Measurements from ENCODE around the gene CIB2.
A peak's percentile ranks its signal among the peaks of the same experiment; 100 is the strongest.
"Not testable (repeated sequence)": the region's sequence is repeated elsewhere in the genome, so short reads cannot be mapped to it uniquely, and the experiment has no call there.

Gene CIB2

GRCh38 chr15:78155355-78155939 is 24.2 kb upstream of the CIB2 start:
- no peak overlapping the region for H2BK12ac ChIP-seq (ENCODE audit: low read length)

GRCh38 chr15:78154955-78155354 is 23.7 kb upstream of the CIB2 start:
- Histone ChIP-seq H3K4ac (ENCODE audit: low read length) (no peak overlapping the region), H3K27ac (replicated peaks; ENCODE audit: low read length) (no peak overlapping the region), H3K27me3 (ENCODE audit: control insufficient read depth in 3 of 3, insufficient read depth in 3 of 3, low read depth in 1 of 3, low read length in 3 of 3) (peaks cover 0 to 5% (median 0%) of the 10 kb centered on the region in 3 experiments), H3K9ac (ENCODE audit: low read depth, low read length, poor library complexity) (no peak overlapping the region), H2BK15ac (ENCODE audit: low read length) (no peak overlapping the region), H3K79me1 (ENCODE audit: low read depth, low read length) (no peaks in the 10 kb centered on the region), H3K36me3 (replicated peaks in 1 of 2; ENCODE audit: control insufficient read depth in 2 of 2, insufficient read depth in 2 of 2, low read length in 2 of 2) (peaks cover 1 to 23% of the 10 kb centered on the region in 2 donors), H3K4me1 (ENCODE audit: control insufficient read depth in 2 of 2, insufficient read depth in 1 of 2, low read depth in 1 of 2, low read length in 2 of 2) (peaks cover 2 to 4% of the 10 kb centered on the region in 2 donors), H4K8ac (ENCODE audit: low read depth, low read length) (no peak overlapping the region), H3K18ac (ENCODE audit: low read length) (no peak overlapping the region), H2BK12ac (ENCODE audit: low read length) (no peak overlapping the region), H3K9me3 (replicated peaks in 1 of 2; ENCODE audit: control insufficient read depth in 2 of 2, insufficient read depth in 1 of 2, low read depth in 1 of 2, low read length in 2 of 2) (no peaks in the 10 kb centered on the region), H3K14ac (ENCODE audit: low read length) (no peak overlapping the region), H4K91ac (ENCODE audit: low read depth, low read length, poor library complexity) (no peak overlapping the region), H2AK5ac (ENCODE audit: low read depth, low read length) (no peak overlapping the region), H2BK5ac (ENCODE audit: low read length) (no peak overlapping the region), H3K4me3 (ENCODE audit: low read length in 2 of 2) (no peak overlapping the region), H3K4me2 (ENCODE audit: insufficient read depth, low read length, poor library complexity, severe bottlenecking) (no peak overlapping the region), H3K23ac (ENCODE audit: low read depth, low read length, poor library complexity) (no peak overlapping the region), H2AFZ (ENCODE audit: low read length) (no peak overlapping the region), H2BK120ac (ENCODE audit: low read depth, low read length) (no peak overlapping the region)
- WGBS, 2 donors (ENCODE audit: extremely low coverage in 2 of 2, insufficient read length in 2 of 2, insufficient replicate concordance in 1 of 2), result no CpG with 5 or more reads among the region's 3 CpGs
- no peak for DNase-seq (ENCODE audit: low spot score)

More at GRCh38 chr15:78155355-78155939, 24.2 kb upstream of the CIB2 start:
- Histone ChIP-seq H4K91ac (ENCODE audit: low read depth, low read length, poor library complexity) (no peak overlapping the region), H3K79me1 (ENCODE audit: low read depth, low read length) (no peaks in the 10 kb centered on the region), H3K36me3 (replicated peaks in 1 of 2; ENCODE audit: control insufficient read depth in 2 of 2, insufficient read depth in 2 of 2, low read length in 2 of 2) (peaks cover 3 to 28% of the 10 kb centered on the region in 2 donors), H3K27ac (replicated peaks; ENCODE audit: low read length) (no peak overlapping the region), H2BK15ac (ENCODE audit: low read length) (no peak overlapping the region), H3K23ac (ENCODE audit: low read depth, low read length, poor library complexity) (no peak overlapping the region), H3K18ac (ENCODE audit: low read length) (no peak overlapping the region), H3K9me3 (replicated peaks in 1 of 2; ENCODE audit: control insufficient read depth in 2 of 2, insufficient read depth in 1 of 2, low read depth in 1 of 2, low read length in 2 of 2) (no peaks in the 10 kb centered on the region), H3K14ac (ENCODE audit: low read length) (no peak overlapping the region), H3K4ac (ENCODE audit: low read length) (no peak overlapping the region), H3K27me3 (ENCODE audit: control insufficient read depth in 3 of 3, insufficient read depth in 3 of 3, low read depth in 1 of 3, low read length in 3 of 3) (peaks cover 0 to 3% (median 0%) of the 10 kb centered on the region in 3 experiments), H4K8ac (ENCODE audit: low read depth, low read length) (no peak overlapping the region), H2BK120ac (ENCODE audit: low read depth, low read length) (no peak overlapping the region), H3K9ac (ENCODE audit: low read depth, low read length, poor library complexity) (no peak overlapping the region), H3K4me1 (ENCODE audit: control insufficient read depth in 2 of 2, insufficient read depth in 1 of 2, low read depth in 1 of 2, low read length in 2 of 2) (no peaks in the 10 kb centered on the region), H3K4me3 (ENCODE audit: low read length in 2 of 2) (no peak overlapping the region), H2AFZ (ENCODE audit: low read length) (no peak overlapping the region), H2AK5ac (ENCODE audit: low read depth, low read length) (no peak overlapping the region), H3K4me2 (ENCODE audit: insufficient read depth, low read length, poor library complexity, severe bottlenecking) (no peak overlapping the region), H2BK5ac (ENCODE audit: low read length) (no peak overlapping the region)
- no peak for DNase-seq (ENCODE audit: low spot score)
- WGBS, 2 donors (ENCODE audit: extremely low coverage in 2 of 2, insufficient read length in 2 of 2, insufficient replicate concordance in 1 of 2), result no CpG with 5 or more reads among the region's 4 CpGs

- not testable (repeated sequence) for H2BK120ac ChIP-seq (ENCODE audit: low read depth, low read length); H3K27me3 ChIP-seq (ENCODE audit: control insufficient read depth in 3 of 3, insufficient read depth in 3 of 3, low read depth in 1 of 3, low read length in 3 of 3); H2BK12ac ChIP-seq (ENCODE audit: low read length); H4K8ac ChIP-seq (ENCODE audit: low read depth, low read length); H3K4me1 ChIP-seq (ENCODE audit: control insufficient read depth in 2 of 2, insufficient read depth in 1 of 2, low read depth in 1 of 2, low read length in 2 of 2); DNase-seq (ENCODE audit: low spot score); H3K4ac ChIP-seq (ENCODE audit: low read length); H3K9me3 ChIP-seq (replicated peaks in 1 of 2; ENCODE audit: control insufficient read depth in 2 of 2, insufficient read depth in 1 of 2, low read depth in 1 of 2, low read length in 2 of 2); H3K27ac ChIP-seq (replicated peaks; ENCODE audit: low read length); H3K36me3 ChIP-seq (replicated peaks in 1 of 2; ENCODE audit: control insufficient read depth in 2 of 2, insufficient read depth in 2 of 2, low read length in 2 of 2); H4K91ac ChIP-seq (ENCODE audit: low read depth, low read length, poor library complexity); H2AFZ ChIP-seq (ENCODE audit: low read length); H3K9ac ChIP-seq (ENCODE audit: low read depth, low read length, poor library complexity); H2AK5ac ChIP-seq (ENCODE audit: low read depth, low read length); H2BK5ac ChIP-seq (ENCODE audit: low read length); H2BK15ac ChIP-seq (ENCODE audit: low read length); H3K23ac ChIP-seq (ENCODE audit: low read depth, low read length, poor library complexity); H3K4me3 ChIP-seq (ENCODE audit: low read length in 2 of 2); H3K4me2 ChIP-seq (ENCODE audit: insufficient read depth, low read length, poor library complexity, severe bottlenecking); H3K18ac ChIP-seq (ENCODE audit: low read length); H3K14ac ChIP-seq (ENCODE audit: low read length); H3K79me1 ChIP-seq (ENCODE audit: low read depth, low read length)
- WGBS, 2 donors (ENCODE audit: extremely low coverage in 2 of 2, insufficient read length in 2 of 2, insufficient replicate concordance in 1 of 2), result no CpG with 5 or more reads among the region's 8 CpGs
Observed at GRCh38 chr15:78151075-78151474, 19.8 kb upstream of the CIB2 start.

- peak overlapping the region; percentile 76 for H3K23ac ChIP-seq (ENCODE audit: low read depth, low read length, poor library complexity)
- H2BK12ac ChIP-seq (ENCODE audit: low read length), result no peak overlapping the region
- no peak overlapping the region for H4K91ac ChIP-seq (ENCODE audit: low read depth, low read length, poor library complexity)
- peak overlapping the region; percentile 3 for H3K18ac ChIP-seq (ENCODE audit: low read length)
- peak overlapping the region; percentile 66 for H3K4me2 ChIP-seq (ENCODE audit: insufficient read depth, low read length, poor library complexity, severe bottlenecking)
- DNase-seq (ENCODE audit: low spot score), result no peak
- H3K9ac ChIP-seq (ENCODE audit: low read depth, low read length, poor library complexity), result peak overlapping the region; percentile 99
- WGBS, 2 donors (ENCODE audit: extremely low coverage in 2 of 2, insufficient read length in 2 of 2, insufficient replicate concordance in 1 of 2), result no CpG with 5 or more reads among the region's 20 CpGs
- no peak overlapping the region for H2BK15ac ChIP-seq (ENCODE audit: low read length)
- no peak overlapping the region for H2AK5ac ChIP-seq (ENCODE audit: low read depth, low read length)
- peak overlapping the region; percentile 99 for H2AFZ ChIP-seq (ENCODE audit: low read length)
- no peaks in the 10 kb centered on the region for H3K36me3 ChIP-seq (replicated peaks in 1 of 2; ENCODE audit: control insufficient read depth in 2 of 2, insufficient read depth in 2 of 2, low read length in 2 of 2)
- H3K27ac ChIP-seq (replicated peaks; ENCODE audit: low read length), result no peak overlapping the region
- no peak overlapping the region for H3K4ac ChIP-seq (ENCODE audit: low read length)
- no peak overlapping the region for H2BK120ac ChIP-seq (ENCODE audit: low read depth, low read length)
- H4K8ac ChIP-seq (ENCODE audit: low read depth, low read length), result no peak overlapping the region
- no peaks in the 10 kb centered on the region for H3K79me1 ChIP-seq (ENCODE audit: low read depth, low read length)
- H2BK5ac ChIP-seq (ENCODE audit: low read length), result no peak overlapping the region
- H3K27me3 ChIP-seq (ENCODE audit: control insufficient read depth in 3 of 3, insufficient read depth in 3 of 3, low read depth in 1 of 3, low read length in 3 of 3), result peaks cover 0 to 10% (median 0%) of the 10 kb centered on the region in 3 experiments
- no peaks in the 10 kb centered on the region for H3K9me3 ChIP-seq (replicated peaks in 1 of 2; ENCODE audit: control insufficient read depth in 2 of 2, insufficient read depth in 1 of 2, low read depth in 1 of 2, low read length in 2 of 2)
- peak overlapping the region; percentile 90 to 98 for H3K4me3 ChIP-seq (ENCODE audit: low read length in 2 of 2)
- H3K4me1 ChIP-seq (ENCODE audit: control insufficient read depth in 2 of 2, insufficient read depth in 1 of 2, low read depth in 1 of 2, low read length in 2 of 2), result peaks cover 3 to 6% of the 10 kb centered on the region in 2 donors
- peak overlapping the region; percentile 97 for H3K14ac ChIP-seq (ENCODE audit: low read length)
Observed at GRCh38 chr15:78149805-78150751, 18.8 kb upstream of the CIB2 start.

Measured in neuronal stem cell (in vitro differentiated cells).